ENCODE data around the gene ATP6V1C2. TPM values are rescaled to one million over a fixed set of nuclear protein-coding genes. Genes with fewer than 3 reads are reported as not detected.

Gene ATP6V1C2
- total and polyA plus RNA-seq, 9 of the 15 experiments (the other 6 are each of a cell fraction or from before 2014, with no cell fraction given), result 0.01 to 0.31 (median 0.10) TPM; not detected in 4

- TF ChIP-seq HDAC8 (tag; IDR thresholded peaks at IDR 0.05) (no peak), RCOR1 (IDR thresholded peaks at IDR 0.05; ENCODE audit: borderline replicate concordance in 1 of 2, low read depth in 2 of 2, low read length in 2 of 2) (peak in 1 of 2 experiments; percentile 79; a peak in 2 of 4 replicates), CC2D1A (IDR thresholded peaks at IDR 0.05) (peak; percentile 45; the same call in 1 of the 2 replicates), CHAMP1 (IDR thresholded peaks at IDR 0.05) (no peak), MYC (IDR thresholded peaks at IDR 0.05; ENCODE audit: low read depth, low read length) (peak; percentile 73), MYC (CRISPR knock-in tag; IDR thresholded peaks at IDR 0.05; ENCODE audit: borderline replicate concordance, low read depth) (no peak), XRCC5 (IDR thresholded peaks at IDR 0.05; ENCODE audit: low read depth, low read length) (peak; percentile 33; the same call in 1 of the 2 replicates), BHLHE40 (IDR thresholded peaks at IDR 0.05; ENCODE audit: low read length) (peak; percentile 30; the same call in 1 of the 2 replicates), SRSF3 (IDR thresholded peaks at IDR 0.05; ENCODE audit: insufficient read depth, low read length) (no peak), RB1 (IDR thresholded peaks at IDR 0.05; ENCODE audit: low read depth) (peak; percentile 59; the same call in 1 of the 2 replicates), E2F6 (IDR thresholded peaks at IDR 0.05; ENCODE audit: borderline replicate concordance in 1 of 2, extremely low read depth in 1 of 2, insufficient read depth in 1 of 2, insufficient read length in 1 of 2, low read depth in 1 of 2, low read length in 1 of 2, poor library complexity in 1 of 2, severe bottlenecking in 1 of 2) (peak in 1 of 2 experiments; percentile 46), BACH1 (tag; IDR thresholded peaks at IDR 0.05) (no peak), TFAP4 (CRISPR knock-in tag; IDR thresholded peaks at IDR 0.05; ENCODE audit: borderline replicate concordance) (0 out of 2 replicates have a peak, but pooled peaks have one; percentile 35), TEAD1 (CRISPR knock-in tag; IDR thresholded peaks at IDR 0.05) (peak in 1 of 2 experiments; percentile 26; a peak in 1 of 4 replicates), ZNF668 (CRISPR knock-in tag; IDR thresholded peaks at IDR 0.05) (no peak), YY1 (IDR thresholded peaks at IDR 0.05; ENCODE audit: borderline replicate concordance in 1 of 3, control insufficient read depth in 1 of 3, extremely low read depth in 1 of 3, insufficient read depth in 3 of 3, insufficient read length in 1 of 3, insufficient replicate concordance in 2 of 3, low read depth in 1 of 3, low read length in 2 of 3) (no peak), HBP1 (CRISPR knock-in tag; IDR thresholded peaks at IDR 0.05) (no peak), ZFPM2 (CRISPR knock-in tag; IDR thresholded peaks at IDR 0.05) (no peak), CBX3 (IDR thresholded peaks at IDR 0.05; ENCODE audit: borderline replicate concordance in 1 of 2, low read length in 2 of 2) (peak in 1 of 2 experiments; percentile 35; a peak in 1 of 3 replicates), C11orf30 (IDR thresholded peaks at IDR 0.05; ENCODE audit: low read depth) (no peak)
Observed at GRCh38 chr2:10832203-10832936, 110.9 kb downstream of the ATP6V1C2 start (continued).

All from K562 (cell line).